Measurements from ENCODE around the gene POGLUT2.

DNA sequence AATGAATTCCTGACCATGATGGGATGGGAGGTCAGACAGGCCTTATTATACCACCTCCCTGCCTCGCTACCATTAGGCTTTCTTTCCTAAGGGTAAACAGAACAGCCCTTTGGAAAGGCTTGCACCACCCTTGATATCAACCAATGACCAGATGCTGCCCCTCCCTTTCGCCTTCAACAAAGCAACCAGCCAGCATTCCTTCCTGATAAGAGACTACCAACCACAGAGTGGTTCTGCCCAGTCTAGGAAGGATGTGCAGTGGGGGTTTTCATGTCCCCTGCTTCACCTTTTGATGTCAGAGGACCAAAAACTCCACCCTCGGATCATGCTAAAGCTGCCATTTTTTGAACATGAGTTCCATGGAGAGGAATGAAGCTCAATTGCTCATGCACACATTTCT, 46.9 kb downstream of the POGLUT2 start:
- TF ChIP-seq, protein P1, sequence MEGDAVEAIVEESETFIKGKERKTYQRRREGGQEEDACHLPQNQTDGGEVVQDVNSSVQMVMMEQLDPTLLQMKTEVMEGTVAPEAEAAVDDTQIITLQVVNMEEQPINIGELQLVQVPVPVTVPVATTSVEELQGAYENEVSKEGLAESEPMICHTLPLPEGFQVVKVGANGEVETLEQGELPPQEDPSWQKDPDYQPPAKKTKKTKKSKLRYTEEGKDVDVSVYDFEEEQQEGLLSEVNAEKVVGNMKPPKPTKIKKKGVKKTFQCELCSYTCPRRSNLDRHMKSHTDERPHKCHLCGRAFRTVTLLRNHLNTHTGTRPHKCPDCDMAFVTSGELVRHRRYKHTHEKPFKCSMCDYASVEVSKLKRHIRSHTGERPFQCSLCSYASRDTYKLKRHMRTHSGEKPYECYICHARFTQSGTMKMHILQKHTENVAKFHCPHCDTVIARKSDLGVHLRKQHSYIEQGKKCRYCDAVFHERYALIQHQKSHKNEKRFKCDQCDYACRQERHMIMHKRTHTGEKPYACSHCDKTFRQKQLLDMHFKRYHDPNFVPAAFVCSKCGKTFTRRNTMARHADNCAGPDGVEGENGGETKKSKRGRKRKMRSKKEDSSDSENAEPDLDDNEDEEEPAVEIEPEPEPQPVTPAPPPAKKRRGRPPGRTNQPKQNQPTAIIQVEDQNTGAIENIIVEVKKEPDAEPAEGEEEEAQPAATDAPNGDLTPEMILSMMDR (IDR thresholded peaks at IDR 0.05; ENCODE audit: low read depth, low read length): no peak
- no peak for TF ChIP-seq EZH2phosphoT487 (IDR thresholded peaks at IDR 0.05; ENCODE audit: low read depth)
